Jurkat, Clone E6-1 (cell line): Measurements from ENCODE around the gene SPPL3.

Source experiments
- DNase-seq: peaks from one replicate; pipeline ENCODE4 v3.0.0-alpha.2; 2011; ENCODE audit warnings: low read depth, low spot score
- H3K4me3 ChIP-seq: 2 replicates; pipeline ENCODE4 v1.5.1; 2011; ENCODE audit warnings: mild to moderate bottlenecking, low read length, control low read depth, moderate library complexity

The SPPL3 gene

DNA sequence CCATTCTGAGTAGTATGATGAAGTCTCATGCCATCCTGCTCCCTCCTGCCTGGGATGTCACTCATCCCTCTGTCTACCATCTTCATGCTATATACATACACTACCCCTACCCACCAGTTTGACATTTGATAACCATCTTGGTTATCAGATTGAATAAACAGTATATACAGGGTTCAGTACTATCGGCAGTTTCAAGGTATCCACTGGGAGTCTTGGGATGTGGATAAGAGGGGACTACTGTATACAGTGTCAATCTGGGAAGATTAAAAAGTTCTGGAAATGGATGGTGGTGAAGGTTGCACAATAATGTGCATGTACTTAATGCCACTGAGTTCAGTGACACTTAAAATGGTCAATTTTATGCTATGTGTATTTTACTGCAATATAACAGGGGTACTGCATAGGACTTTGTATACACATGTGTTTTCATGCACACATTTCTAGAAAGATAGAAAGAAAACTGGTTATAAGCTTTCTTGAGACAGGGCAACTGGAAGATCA, 22.1 kb downstream of the SPPL3 start:
- no peak for DNase-seq
- no peak overlapping the region for H3K4me3 ChIP-seq

- H3K4me3 ChIP-seq, result no peak overlapping the region
- no peak for DNase-seq
These were observed 24.3 kb downstream of the SPPL3 start for GRCh38 chr12:120879718-120880300.

GRCh38 chr12:120879102-120879501, 25.1 kb downstream of the SPPL3 start:
- no peak for DNase-seq
- H3K4me3 ChIP-seq, result no peak overlapping the region

GRCh38 chr12:120874547-120875245, 29.5 kb downstream of the SPPL3 start:
- H3K4me3 ChIP-seq, result no peak overlapping the region
- no peak for DNase-seq

- no peak for DNase-seq
- H3K4me3 ChIP-seq, result no peak overlapping the region
These were observed 30.9 kb downstream of the SPPL3 start for GRCh38 chr12:120873226-120873625.

GRCh38 chr12:120872487-120872886, 31.7 kb downstream of the SPPL3 start:
- no peak overlapping the region for H3K4me3 ChIP-seq
- no peak for DNase-seq

GRCh38 chr12:120870415-120870814, 33.7 kb downstream of the SPPL3 start:
- no peak overlapping the region for H3K4me3 ChIP-seq
- no peak for DNase-seq

GRCh38 chr12:120869376-120869775, 34.8 kb downstream of the SPPL3 start:
- DNase-seq, result no peak
- H3K4me3 ChIP-seq, result no peak overlapping the region

- no peak overlapping the region for H3K4me3 ChIP-seq
- no peak for DNase-seq
These were observed 38.0 kb downstream of the SPPL3 start for GRCh38 chr12:120866108-120866507.

- peak; percentile 37 for DNase-seq
- no peak overlapping the region for H3K4me3 ChIP-seq
These were observed 39.1 kb downstream of the SPPL3 start for GRCh38 chr12:120865098-120865497.

GRCh38 chr12:120862664-120863063, 41.5 kb downstream of the SPPL3 start:
- no peak overlapping the region for H3K4me3 ChIP-seq
- DNase-seq, result no peak

- DNase-seq, result no peak
- no peak overlapping the region for H3K4me3 ChIP-seq
These were observed 42.9 kb downstream of the SPPL3 start for GRCh38 chr12:120861074-120861795.

- no peak for DNase-seq
- no peak overlapping the region for H3K4me3 ChIP-seq
These were observed 45.7 kb downstream of the SPPL3 start for GRCh38 chr12:120858306-120859088.

- no peak overlapping the region for H3K4me3 ChIP-seq
These were observed 47.2 kb downstream of the SPPL3 start for GRCh38 chr12:120856980-120857379.

GRCh38 chr12:120855823-120856588, 48.2 kb downstream of the SPPL3 start:
- H3K4me3 ChIP-seq, result peak overlapping the region; percentile 8

More at GRCh38 chr12:120856980-120857379, 47.2 kb downstream of the SPPL3 start:
- DNase-seq, result no peak

DNA sequence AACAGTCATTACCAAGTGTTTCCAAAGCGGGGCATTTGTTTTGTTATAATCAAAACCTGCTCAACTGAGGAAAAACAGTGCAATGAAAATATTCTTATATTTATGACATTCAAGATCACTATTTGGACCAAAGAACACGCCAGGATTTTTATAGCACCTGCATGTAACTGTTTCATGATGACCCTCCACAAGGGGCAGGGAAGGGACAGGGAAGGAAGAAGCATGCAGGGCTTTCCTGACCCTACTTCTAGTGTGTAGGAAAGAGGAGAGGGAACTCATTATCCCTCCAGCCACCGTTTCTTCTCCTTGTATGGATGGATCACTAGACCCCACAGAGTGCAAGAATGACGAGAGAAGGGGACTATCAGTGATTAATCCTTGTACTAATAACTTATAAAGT, 49.4 kb downstream of the SPPL3 start:
- H3K4me3 ChIP-seq, result no peak overlapping the region
- no peak for DNase-seq

More at GRCh38 chr12:120855823-120856588, 48.2 kb downstream of the SPPL3 start:
- peak; percentile 84 for DNase-seq

DNA sequence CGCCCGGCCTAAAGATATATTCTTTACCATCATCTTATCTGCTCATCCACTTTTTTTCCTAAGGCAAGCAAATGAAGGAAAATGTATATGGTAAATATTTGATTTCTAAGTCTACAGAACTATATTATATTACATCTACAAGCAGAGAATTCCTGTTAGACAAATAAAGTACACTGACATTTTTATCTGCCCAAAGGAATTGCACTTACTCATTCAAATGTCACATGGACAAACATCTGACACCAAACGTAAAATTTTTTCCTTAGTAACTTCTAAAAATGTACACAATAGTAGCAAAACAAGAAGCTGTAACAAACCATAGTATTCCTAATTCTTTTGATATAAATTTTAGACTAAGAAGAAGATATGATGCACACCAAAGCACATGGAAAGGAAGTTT, 51.0 kb downstream of the SPPL3 start:
- no peak for DNase-seq
- H3K4me3 ChIP-seq, result no peak overlapping the region

DNA sequence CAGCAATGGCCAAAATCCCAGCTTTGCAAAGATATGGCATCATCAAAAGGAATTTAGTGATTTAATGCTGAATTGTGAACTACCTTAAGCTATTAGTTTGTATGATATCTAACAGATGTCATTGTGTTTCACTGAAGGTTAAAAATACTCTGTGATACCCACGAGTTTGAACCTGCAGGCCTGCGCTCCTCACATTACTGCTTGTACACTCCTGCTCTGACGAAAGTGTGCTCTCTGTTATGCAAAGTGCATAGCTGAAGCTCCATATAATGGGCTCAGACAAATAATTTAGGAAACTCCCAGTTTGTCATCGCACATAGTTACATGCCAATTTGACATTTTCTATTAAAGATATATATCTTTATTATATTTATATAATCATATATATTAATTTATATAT, 52.2 kb downstream of the SPPL3 start:
- no peak for DNase-seq
- H3K4me3 ChIP-seq, result no peak overlapping the region

DNA sequence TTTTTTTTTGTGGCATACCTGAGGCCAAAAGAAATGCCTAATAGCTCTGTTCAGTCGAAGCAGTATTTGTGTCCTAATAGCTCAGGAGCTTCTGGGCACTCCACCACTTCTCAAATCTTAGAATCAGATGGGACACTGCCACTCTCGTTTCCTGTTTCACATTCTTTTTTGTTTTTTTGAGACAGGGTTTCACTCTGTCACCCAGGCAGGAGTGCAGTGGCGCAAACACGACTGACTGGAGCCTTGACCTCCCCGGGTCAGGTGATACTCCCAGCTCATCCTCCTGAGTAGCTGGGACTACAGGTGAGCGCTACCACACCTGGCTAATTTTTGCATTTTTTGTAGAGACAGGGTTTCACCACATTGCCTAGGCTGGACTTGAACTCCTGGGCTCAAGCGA, 52.7 kb downstream of the SPPL3 start:
- DNase-seq, result no peak
- H3K4me3 ChIP-seq, result no peak overlapping the region
